Germinal center (tissue), 1 donor: ENCODE measurements around the gene PDIA3.
"Not testable (repeated sequence)": the region's sequence is repeated elsewhere in the genome, so short reads cannot be mapped to it uniquely, and the experiment has no call there.

ENCODE experiments used
- DNase-seq: peaks from one replicate; pipeline ENCODE4 v3.0.0; 2012; ENCODE audit warnings: mixed read lengths, low spot score

PDIA3 gene

DNA sequence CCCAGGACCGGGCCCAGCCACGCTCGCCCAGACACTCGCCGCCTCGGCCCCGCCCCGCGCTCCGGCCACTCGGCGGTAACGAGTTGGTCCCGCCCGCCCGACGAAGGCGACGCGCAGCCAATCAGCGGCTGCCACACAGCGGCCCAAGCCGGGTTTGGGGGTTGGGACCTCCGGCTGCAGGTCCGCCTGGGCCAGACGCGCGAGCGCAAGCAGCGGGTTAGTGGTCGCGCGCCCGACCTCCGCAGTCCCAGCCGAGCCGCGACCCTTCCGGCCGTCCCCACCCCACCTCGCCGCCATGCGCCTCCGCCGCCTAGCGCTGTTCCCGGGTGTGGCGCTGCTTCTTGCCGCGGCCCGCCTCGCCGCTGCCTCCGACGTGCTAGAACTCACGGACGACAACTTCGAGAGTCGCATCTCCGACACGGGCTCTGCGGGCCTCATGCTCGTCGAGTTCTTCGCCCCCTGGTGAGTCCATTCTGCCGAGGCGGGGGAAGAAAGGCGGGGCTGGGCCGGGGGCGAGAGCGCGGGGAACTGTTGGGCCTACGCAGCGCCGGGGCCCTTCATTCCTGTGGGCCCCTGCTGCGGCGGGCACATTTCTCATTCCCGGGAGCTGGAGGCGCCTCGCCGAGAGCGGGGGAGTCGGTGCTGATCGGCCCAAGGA, at the start of gene PDIA3:
PDIA3 (plus strand) TSS at position 194 of the 658 bp plus-strand sequence; CDS start at position 296, 102 bp downstream.
- peak; percentile 90 for DNase-seq

DNA sequence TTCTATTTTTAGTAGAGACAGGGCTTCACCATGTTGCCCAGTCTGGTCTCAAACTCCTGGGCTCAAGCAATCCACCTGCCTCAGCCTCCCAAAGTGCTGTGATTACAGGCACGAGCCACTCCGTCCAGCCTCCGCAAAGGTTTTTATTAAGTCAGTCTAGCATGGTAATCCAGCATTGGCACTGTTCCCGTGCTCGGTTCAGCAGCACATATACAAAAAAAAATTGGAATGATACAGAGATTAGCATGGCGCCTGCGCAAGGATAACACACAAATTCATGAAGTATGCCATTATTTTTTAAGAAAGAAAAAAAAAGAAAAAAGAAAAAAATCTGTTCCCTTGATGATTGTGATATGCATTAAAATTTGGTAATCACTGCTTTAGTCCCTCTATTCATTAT, 44.1 kb upstream of the PDIA3 start:
- no peak for DNase-seq

DNA sequence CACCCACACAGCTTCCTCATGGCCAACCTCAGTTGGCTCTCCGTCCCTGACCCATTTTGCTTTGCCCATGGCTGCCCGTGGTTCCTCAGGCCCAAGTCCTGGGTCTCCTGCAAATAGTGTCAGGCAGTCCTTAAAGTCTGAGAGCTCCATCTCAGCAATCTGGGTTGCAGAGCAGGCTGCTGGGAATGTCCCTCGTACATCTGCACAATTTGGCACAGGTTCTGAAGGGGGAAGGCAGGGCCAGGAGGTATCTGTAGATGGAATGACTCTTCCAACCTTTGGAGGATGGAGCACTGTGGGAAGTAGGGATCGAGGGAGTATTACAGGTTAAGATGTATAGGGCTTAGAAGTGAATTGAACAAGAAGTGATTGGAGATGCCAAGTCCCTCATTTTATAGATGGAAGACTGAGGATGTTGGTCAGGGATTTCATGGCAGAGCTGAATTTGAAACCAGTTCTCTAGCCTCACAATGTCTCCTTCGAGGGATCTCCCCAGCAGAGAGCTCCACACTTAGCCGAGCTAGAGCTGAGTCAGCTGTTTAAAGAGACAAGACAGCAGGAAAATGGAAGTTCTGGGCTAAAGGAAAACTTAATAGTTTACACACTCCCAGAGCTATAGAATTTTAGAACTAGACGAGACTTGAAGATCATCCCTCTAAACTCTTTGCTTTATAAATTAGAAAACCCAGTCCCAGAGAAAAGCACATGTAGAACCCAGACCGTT, 43.4 kb upstream of the PDIA3 start:
- DNase-seq, result no peak

DNA sequence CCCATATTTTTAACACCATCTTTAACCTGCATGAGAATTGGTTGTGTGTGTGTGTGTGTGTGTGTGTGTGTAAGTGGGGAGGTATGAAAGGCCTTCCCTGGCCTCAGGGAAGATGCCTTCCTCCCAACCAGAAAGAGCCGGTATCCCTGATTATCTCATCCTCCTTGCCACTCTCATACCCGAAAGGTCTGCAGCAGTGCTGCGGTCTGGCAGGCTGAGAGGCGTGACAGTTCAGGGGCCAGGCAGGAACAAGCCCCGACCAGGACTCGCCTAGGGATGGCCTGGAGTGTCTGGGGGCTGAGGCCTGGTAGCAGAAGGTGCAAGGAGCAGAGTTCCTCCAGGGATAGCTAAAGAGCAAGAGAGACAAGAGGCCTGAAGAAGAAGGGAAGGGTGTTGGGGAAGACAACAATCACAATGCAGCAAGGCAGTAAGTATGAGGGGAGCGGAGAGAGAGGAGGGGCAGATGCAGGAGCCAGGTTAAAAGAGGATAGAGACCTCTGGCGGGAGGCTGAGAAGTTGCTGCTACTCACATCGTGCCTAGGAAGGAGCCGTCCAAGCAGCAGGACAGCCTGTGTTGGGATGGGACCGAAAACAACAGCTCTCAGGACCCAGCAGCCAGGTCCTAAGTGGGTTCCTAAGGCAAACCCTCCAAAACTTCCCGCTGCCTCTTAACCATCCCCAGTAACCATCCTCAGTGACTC, 35.7 kb upstream of the PDIA3 start:
- DNase-seq, result not testable (repeated sequence)

DNA sequence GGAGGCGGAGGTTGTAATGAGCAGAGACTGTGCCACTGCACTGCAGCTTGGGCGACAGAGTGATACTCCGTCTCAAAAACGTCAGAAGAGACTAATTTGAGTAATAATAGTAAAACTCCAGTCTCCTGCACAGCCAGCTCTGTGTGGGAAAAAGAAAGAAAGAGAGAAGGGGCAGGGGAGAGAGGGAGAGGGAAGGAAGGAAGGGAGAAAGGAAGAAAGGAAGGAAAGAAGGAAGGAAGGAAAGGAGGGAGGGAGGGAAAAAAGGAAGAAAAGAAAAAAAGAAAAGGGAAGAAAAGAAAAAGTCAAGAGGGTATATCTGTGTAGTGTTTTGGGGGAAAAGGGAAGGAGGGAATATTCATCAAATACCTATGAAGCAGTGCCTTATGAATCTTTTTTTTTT, 23.1 kb upstream of the PDIA3 start:
- DNase-seq, result no peak

DNA sequence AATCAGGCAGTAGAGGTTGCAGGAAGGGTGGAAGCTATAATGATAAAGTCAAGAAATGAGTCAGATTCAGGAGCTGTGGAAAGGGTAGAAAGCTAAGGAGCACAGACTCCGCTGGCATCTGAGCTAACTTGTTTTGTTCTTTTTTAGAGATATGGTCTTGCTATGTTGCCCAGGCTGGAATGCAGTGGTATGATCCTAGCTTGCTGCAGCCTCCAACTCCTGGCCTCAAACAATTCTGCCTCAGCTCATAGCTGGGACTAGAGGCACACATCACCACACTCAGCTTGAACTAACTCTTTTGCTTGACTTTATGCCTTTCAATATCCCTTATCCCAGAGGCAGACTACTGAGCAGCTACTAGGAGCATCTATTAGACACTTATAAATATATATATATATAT, 19.9 kb upstream of the PDIA3 start:
- DNase-seq, result not testable (repeated sequence)

DNA sequence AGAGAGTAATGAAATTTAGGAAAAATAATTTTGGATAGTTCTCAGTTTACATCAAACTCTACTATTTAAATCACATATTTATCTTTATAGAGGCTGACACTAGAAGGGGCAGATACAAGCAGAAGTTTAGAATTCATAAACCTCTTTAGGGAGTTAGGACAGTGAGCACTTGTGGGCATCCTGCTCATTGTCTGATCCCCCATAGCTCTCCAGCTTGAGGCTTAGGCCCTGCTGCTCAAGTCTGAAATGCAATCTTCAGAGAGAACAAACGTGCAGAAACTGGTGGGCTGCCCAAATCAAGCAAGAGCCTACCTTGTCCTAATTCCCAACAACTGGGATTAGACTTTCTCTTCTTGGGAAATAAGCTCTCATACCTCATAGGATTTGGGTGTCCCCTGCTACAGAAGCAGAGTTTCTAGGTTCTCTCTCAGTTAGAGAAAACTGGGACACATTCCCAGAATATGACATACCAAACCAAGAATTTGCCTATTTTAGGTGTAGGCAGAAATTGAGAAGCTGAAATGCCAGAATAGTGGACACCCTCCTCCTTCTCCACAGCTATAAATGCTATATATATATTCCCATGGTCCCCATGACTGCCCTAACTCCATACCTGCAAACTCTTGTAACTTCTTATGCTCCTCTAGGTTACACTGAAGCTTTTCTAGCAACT, 18.0 kb upstream of the PDIA3 start:
- DNase-seq, result not testable (repeated sequence)

DNA sequence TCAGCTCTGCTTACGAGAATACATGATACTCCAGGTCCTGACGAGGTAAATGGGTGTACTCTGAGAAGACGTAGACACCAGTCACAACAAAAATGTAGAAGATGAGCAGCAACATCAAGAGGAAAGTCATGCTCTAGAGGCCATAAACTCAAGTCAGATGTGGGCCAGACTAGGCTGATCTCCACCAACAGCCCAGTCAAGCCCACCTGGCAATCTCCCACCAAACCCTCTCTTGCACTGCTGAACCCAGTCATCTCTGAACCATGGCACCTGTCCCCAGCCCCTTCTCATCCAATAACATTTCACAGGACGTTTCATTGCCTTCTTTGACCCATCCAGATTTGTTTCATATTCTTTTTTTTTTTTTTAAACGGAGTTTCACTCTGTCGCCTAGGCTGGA, 10.8 kb upstream of the PDIA3 start:
- DNase-seq, result no peak

DNA sequence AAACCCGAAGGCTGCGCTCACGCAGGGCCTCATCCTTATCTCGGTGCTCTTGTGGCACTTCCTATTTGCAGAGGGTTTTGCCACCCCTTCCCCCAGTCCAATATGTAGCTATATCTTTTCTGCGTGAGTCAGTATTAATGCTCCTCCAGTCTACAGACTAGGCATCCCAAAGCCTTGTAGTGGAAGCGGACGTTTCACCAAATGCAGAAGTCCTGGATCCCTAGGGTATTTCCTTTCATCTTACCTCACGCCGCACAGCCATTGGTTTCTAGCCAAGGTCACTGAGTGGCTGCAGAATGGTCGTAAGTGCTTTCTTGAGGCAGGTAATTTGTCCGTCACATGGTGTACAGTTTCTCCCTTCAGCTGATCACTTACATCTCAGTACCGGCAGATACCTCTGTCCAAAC, 668 bp downstream of the PDIA3 start:
- DNase-seq, result not testable (repeated sequence)

DNA sequence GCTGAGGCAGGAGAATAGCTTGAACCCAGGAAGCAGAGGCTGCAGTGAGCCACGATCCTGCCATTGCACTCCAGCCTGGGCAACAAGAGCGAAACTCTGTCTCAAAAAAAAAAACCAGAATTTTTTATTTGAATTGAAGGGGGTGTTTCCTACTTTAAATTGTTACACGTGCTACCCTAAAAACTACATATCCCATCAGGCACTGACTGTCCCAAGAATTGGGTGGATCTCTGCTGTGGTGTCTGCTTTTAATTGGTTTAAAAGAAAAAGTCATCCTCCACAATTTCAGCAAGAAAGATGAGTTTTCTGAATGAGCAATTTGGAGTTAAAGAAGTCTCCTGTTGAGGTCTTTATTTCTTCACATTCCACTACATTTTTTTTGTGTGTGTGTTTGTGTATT, 2.1 kb downstream of the PDIA3 start:
- peak; percentile 15 for DNase-seq

DNA sequence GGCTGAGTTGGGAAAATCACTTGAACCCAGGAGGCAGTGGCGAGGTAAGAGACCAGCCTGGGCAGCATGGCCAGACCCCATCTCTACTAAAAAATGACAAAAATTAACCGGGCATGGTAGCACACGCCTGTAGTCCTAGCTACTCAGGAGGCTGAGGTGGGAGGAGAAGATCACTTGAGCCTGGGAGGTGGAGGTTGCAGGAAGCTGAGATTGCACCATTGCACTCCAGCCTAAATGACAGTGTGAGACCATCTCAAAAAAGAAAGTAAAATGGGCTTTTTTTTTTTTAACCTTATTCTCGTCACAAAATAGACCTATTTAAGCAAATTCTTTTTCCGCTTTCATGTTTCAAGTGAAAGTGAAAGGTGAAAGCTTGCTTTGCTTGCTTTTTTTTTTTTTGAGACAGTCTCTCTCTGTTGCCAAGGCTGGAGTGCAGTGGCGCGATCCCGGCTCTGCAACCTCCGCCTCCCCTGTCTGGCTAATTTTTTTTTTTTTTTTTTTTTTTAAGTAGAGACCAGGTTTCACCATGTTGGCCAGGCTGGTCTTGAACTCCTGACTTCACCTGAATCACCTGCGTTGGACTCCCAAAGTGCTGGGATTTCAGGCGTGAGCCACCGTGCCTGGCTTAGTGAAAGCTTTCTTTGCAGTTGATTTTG, 3.6 kb downstream of the PDIA3 start:
- DNase-seq, result peak; percentile 57

DNA sequence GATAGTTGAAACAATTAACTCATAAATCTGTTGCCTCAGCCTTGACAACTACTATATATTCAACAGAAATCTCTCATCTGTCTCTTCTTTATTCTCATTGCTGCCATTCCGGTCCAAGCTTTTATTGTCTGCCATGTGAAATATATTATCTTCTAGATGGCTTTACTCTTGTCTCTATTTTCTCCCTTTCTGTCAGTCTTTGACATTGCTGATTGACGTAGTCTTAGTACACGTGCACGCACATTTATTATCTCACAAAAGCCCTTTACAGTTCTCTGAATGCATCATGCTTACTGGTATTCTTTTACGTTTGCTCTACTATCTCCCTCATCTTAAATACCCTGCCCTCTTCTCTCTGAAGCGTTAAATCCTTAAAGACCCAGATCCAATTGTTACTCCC, 5.6 kb downstream of the PDIA3 start:
- DNase-seq, result no peak

DNA sequence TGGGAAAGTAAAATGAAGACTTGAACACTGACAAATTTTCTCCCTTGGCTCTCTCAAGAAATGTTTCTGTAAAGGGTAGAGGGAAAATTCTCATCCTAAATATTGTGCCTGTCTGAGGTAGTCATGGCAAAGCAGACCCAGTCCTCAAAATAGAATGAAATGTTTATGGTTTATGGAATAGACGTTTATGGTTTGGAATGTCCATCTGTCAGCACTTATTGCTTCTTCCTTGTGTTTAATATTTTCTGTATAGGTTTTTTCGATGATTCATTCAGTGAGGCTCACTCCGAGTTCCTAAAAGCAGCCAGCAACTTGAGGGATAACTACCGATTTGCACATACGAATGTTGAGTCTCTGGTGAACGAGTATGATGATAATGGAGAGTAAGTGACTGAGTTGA, 16.6 kb downstream of the PDIA3 start:
- DNase-seq, result no peak

DNA sequence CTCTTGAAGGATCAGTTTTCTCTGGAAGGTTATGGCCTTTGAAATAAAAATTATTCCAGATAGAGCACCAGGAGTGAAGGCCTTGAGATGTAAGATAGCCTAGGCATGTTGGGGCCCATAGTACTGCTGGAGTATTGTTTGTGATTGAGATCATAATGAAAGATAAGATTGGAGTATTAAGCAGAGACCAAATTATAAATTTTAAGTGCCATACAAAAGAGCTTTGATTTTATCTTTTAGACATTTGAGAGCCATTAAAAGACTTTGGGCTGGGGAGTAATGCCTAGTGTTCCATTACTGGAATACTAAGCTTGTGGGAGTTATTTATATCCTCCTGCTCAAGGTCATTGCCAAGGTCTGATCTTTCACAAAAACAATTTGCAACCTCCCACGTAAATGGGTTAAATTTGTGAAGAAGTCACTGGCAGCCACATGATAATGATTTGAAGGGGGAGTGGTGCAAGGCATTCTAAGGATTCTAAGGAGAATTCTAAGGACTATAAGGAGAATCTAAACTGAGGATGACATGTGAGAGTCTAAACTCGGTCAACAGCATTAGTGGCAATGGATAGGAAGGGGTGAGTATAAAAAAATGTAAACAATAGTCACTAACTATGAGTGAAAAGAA, 17.7 kb downstream of the PDIA3 start:
- no peak for DNase-seq

DNA sequence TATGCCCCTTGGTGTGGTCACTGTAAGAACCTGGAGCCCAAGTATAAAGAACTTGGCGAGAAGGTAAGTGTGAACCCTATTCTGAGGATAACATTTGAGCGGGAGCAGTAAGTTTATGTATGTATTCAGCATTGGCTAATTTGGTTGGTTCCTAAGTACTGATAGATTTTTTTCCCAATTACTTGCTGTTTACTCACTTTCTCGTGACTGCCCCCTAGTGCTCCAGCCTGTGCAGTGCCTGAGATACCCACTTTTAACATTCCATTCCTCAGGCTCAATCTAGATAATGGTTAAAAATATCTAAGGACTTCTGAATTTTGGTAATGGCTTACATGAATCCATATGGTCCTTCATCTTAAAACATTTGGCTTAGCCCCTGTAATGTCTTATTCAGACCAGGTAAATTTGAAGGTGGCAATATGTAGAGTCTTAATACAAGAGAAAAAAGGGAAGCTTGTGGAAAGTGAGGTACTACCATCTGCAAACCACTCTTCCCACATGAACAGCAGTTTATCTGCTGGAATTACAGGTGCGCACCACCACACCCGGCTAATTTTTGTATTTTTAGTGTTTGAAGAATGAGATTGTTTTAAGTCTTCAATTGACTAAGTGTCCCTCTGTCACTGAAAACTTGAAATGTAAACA, 23.5 kb downstream of the PDIA3 start:
- DNase-seq, result peak; percentile 47

DNA sequence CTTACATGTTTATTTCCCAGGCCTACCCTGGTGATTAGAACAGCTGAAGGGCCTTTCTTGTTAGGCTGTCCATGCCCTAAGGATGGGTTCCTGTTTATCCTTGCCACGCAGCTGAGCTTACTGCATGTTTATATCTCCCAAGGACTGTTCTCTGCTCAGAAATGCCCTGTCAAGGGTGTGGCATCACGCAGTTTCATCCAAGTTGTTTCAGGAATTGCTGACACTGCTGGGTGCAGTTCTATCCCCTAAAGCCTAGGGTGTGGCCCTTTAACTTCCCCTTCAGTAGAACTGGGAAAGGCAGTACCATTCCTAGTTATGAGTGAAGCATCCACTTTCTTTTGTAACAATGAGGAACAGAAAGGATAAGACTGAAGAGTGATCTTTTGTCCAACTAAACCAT, 25.6 kb downstream of the PDIA3 start:
- DNase-seq, result no peak

DNA sequence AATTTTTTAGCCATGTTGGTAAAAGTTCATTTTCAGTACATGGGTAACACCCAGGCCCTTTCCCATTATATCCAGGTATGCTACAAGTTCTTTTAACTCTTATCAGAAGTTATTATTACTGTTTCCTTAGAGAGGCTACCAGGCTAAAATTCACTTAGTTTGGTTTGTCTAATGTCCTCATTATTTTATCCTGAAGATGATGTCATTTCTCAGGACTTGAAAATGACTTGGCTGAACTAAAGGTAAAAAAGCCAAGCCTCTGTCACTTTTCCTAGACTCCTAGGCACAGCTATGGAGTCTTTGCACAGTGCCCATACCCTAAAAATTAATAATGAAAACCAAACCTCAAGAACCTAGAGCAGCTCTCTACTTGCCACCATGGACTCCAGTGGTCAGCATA, 26.4 kb downstream of the PDIA3 start:
- DNase-seq, result no peak

DNA sequence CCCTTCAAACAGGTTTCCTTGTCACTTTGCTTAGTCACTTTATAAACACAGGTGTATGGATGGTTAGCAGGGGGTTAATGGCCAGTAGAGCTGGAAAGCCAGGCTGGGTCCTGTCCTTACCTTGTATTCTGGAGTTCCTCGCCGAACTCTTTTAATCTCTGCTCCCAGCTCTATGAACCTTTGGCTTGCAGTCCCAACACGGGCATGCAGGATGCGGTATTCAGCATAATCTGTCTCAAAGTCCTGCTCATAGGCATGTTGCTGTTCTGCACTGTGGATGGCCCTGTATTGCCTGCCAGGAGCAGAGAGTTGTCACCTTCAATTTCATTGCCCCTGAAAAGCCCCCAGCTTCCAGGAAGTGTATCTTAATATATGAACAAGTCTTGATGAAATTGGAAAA, 27.8 kb downstream of the PDIA3 start:
- no peak for DNase-seq

DNA sequence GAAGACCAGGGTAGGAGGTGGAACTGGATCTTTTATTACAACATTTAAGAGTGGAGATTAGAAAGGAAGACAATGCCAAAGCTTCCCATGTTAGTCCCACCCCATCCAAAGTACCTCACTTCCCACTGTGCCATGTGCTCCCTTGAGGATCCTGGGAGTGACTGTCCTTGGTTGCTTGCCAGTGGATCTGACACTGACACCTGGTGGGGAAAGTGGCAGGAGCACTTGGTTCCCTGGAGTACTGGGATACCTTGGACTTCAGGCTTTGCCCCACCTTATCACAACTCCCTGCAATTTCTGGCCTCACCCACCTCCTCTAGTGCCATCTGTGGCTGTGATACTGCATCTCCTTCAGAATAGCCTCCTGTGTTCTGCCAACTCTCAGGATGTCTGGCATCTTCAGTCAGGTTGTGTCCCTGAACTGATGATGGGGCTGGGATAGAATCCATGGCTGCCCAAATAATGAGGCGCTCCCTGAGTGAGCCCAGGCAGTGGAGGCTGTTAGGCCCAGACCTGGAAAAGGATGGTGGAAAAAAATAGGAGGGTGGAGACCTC, 29.2 kb downstream of the PDIA3 start:
- no peak for DNase-seq

DNA sequence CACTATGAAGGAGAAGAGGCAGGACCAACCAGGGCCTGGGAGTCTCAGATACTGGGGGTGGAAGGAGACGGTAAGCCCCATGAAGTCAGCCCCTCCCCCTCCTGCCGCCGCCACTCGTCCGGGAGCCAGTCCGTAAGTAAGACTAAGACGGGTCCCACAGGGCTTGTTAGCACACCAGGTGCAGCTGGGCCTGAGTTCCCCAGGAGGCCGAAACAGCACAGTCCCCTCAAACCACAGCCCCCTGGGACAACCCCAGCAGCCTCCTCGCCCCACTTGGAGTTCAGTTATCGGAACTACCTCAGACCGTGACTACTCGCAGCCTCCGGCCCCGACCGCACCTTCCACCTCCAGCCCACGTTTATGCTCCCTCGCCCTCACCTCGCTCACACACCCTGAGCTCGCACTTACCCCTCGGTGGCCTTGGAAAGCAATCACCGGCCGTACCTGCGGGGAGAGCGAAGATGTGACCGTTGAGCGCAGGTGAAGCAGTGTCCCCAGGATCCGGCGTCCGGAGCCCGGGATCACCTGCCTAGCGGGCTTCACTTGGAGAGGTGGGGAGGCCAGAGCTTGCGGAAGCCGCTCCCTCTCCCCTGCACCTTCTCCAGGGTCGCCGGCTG, 30.0 kb downstream of the PDIA3 start:
- peak; percentile 79 for DNase-seq
